GM12874 (cell line): Measurements from ENCODE around the gene MEGF6.

Source experiments
- CTCF ChIP-seq: IDR thresholded peaks from 2 replicates; pipeline ENCODE4 v1.5.1; 2011; ENCODE audit warnings: low read depth, mild to moderate bottlenecking, control low read depth, low read length, moderate library complexity; ENCODE audit not compliant: insufficient read depth

Gene MEGF6

GRCh38 chr1:3440711-3441409 lies 170.4 kb downstream of the MEGF6 start:
- TF ChIP-seq CTCF, result no peak

- TF ChIP-seq CTCF, result no peak
Measured at GRCh38 chr1:3440300-3440681, 171.0 kb downstream of the MEGF6 start.
